ENCODE measurements around the gene MORF4L1.
"Not testable (repeated sequence)": the region's sequence is repeated elsewhere in the genome, so short reads cannot be mapped to it uniquely, and the experiment has no call there.

The MORF4L1 gene

DNA sequence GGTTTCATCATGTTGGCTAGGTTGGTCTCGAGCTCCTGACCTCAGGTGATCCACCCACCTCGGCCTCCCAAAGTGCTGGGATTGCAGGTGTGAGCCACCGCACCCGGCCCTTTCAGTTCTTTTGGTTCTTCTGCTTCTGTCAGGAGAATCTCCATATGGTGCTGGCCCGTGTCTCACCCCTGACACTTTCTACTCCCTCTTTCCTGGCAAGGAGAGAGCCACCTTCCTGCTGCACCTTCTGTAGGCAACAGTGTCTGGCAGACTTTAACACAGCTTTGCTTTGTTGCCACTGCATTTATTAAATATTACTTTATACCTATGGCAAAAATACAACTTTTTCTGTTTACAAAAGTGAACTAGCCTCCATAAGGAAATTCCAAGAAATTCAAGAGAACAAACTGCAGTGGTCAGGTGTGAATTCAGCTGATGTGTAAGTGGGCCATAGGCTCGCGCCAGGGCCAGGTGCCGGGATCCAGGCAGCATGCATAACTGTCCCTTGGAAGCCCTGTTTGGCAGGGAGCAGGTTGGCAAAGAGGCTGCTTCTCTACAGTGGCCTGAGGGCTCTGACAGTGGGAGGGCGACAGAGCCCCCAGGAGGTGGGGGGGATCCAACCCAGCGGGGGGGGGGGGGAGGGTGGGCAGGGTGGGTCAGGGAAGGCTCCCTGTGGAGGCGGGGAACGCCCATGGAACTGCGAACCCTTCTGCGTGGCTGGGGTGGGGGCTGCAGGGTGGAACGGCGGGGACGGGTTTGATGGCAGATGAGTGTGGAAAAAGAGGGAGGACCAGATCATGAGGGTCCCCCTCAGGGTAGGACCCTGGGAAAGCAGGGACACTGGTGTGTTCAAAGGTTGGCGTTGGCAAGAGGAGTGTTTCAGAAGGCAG lies 51.0 kb downstream of the MORF4L1 start:
- H3K4me3 ChIP-seq (ENCODE audit: low read depth, low read length), result no peak overlapping the region

DNA sequence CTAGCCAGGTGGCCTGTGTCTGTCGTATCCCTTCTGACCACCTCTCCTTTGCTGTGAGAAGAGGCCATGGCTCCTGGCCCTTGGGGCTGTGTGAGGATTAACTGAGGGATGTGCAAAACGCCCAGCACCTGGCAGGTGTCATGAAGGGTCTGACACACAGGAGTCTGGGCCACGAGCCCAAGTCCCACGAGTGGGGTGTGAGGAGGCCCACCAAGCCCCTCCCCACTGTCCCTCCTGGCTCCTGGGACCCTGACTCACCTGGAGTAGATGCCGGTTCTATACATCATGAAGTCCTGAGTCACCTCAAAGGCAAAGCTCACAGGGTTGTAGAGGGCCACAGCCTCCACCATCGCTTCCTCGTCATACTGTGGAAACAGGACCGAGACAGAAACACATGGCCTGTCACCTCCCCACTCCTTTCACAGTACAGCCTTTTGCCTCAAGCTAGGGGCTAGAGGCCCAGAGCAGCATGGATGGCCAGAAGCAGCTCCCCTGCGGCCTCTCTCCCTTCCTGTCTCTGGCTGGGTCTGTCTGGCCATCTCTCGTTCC lies 52.5 kb downstream of the MORF4L1 start:
- H3K4me3 ChIP-seq (ENCODE audit: low read depth, low read length), result no peak overlapping the region

DNA sequence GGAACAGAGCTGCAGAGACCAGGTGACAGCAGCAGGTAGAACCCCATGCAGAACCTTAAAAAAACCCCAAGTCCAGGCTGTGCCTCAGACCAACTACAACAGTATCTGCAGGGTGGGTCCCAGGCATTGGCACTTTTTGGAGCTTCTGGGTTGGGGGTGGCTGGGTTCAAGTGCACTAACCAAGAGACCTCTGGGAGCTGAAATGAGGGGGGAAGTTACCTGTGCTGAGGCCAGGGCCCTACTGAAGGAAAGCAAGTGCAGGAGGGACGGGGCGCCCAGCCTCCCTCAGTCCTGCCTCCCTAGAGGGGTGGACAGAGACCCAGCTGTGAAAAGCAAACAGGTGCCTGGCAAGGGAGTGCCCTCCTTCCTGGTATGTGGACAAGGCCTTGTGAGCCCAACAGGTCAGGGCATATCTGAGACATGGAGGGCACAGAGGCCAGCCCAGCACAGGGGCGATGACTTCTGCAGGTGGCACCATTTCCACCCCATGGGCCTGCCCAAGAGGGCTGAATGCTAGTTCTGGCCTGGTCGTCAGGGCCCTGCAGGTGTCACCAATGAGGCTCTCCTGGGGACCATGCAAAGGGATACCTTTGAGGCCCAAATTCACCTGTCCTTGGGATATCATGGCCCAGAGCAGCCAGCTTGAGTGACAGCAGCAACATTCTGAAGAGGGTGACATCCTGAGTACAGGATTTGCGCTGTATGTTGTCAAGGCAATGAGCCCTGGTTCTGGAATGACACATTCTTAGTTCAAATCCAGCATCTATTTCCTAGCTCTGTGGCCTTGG lies 53.5 kb downstream of the MORF4L1 start:
- no peak overlapping the region for H3K4me3 ChIP-seq (ENCODE audit: low read depth, low read length)

DNA sequence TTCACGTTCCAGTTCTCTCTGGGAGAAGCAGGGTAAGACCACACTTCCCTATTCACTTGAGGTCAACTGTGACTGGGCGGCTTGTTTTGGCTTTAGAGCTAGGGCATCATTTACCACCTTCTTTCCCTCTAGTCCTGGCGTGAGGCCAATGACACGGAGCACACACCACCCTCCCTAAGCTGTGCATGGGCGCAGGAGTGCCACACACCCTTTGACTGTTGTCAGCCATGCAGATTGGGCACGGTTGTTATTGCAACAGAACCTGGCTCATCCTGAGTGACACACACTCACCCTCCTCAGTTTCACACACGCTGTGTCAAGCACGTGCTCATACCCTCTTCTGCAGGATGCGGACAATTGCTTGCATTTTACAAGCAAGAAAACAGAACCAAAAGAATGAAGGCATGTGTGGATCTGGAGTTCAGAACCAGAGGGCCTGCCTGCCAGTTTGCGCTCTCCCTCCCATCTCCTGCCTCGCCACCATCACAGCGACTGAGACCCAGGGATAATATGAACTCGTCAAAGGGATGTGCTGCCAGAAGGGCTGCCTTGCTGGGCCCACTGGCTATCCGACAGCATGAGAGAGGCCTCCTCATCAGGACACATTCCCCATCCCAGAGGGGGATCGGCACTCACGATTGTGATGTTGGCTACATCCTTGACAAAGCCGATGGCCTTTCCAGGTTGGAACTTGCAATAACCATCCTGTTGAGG lies 54.5 kb downstream of the MORF4L1 start:
- no peak overlapping the region for H3K4me3 ChIP-seq (ENCODE audit: low read depth, low read length)

DNA sequence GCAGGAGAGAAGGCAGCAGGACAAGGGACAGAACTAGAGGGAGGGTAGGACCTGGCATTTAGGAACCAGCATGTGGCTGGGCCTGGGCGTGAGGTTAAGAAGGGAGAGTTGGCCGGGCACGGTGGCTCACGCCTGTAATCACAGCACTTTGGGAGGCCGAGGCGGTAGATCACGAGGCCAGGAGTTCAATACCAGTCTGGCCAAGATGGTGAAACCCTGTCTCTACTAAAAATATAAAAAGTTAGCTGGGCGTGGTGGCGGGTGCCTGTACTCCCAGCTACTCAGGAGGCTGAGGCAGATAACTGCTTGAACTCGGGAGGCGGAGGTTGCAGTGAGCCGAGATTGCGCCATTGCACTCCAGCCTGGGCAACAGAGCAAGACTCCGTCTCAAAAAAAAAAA lies 55.5 kb downstream of the MORF4L1 start:
- H3K4me3 ChIP-seq (ENCODE audit: low read depth, low read length), result not testable (repeated sequence)

DNA sequence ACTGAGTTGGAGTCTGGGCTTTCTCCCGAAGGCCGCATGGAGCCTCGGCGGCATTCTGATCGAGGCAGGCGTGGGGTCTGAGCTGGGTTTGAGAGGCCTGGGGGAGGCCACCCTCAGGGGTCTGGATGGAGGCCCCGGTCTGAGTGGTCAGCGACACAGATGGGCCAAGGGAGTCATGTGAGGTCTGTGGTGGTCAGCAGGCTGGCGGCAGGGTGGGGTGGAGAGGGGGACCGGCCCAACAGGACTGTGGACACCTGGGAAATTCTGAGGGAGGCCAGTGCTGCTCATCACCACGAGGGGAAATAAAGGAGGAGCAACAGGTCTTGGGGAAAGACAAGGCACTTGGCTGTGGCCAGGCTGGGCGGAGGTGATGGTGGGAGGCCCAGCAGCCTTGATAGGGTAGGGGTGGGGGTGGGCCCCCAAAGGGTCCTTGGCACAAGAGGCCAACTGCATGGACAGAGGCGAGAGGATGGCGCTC lies 56.0 kb downstream of the MORF4L1 start:
- H3K4me3 ChIP-seq (ENCODE audit: low read depth, low read length), result no peak overlapping the region

DNA sequence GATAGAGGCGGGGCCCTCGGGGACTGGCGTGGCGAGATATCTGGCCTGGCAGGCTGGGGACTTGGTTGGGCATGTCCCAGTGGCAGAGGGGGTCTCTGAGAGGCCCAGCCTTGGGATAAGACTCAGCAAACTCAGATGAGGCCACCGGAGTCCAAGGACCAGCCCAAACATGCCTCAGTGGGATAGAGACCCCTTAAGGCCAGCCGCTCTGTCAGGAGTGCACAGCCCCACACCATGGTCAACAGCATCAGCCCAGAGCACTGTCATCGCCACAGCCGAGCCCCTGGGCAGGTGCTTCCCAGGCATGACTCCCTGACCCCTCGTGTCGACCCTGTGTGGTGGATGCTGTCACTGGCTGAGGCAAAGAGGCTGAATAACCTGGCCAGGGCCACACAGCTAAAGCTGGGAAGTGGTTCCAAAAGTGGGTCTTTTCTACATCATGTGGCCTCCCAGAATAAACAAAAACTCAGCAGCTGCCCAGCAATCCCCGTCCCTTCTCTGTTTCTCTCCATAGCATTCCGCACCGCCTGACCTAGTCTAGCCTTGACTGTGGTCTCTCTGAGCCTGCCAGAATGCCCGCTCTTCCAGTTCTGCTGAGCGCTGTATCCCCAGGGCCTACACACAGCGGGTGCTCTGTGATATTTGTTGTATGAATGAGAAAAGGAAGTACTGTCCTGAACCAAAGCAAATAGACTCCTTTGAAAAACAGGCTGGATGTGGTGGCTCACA lies 57.0 kb downstream of the MORF4L1 start:
- H3K4me3 ChIP-seq (ENCODE audit: low read depth, low read length), result no peak overlapping the region

DNA sequence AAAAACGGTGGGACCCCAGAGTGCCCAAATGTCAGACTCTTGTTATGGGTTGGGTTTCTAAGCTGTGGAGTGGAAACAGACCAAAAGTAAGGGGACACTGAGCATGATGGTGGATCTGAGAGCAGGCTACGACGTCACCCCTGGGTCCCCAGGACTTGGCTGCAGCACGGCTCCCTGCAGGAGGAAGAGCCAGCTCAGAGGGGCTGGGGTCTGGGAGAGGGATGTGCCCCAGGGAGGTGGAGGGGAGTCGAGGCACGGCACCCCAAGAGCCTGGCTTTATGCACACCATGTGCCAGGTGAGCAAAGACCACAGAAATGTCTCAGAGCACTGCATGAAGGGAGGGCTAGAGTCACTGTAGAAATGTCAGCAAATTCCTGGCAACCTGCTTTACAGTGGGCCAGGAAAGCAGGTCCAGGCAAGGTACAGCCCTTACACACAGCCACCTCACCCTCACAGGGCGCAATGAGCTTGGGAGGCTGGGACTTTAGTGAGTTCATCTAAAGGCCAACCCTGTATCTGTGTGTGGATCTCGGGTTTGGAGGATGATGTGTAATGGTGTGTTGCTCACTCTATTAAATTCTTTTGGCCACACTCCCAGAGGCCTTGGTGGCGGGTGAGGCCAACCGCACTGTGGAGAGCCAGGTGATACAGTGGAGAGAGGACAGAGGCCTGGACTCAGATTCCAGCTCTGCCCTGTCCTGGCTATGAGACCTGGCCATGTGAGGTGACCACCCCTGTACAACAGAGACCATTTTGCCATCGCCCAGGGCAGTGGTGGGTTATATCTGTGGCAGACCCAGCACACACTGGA lies 58.1 kb downstream of the MORF4L1 start:
- H3K4me3 ChIP-seq (ENCODE audit: low read depth, low read length), result no peak overlapping the region

DNA sequence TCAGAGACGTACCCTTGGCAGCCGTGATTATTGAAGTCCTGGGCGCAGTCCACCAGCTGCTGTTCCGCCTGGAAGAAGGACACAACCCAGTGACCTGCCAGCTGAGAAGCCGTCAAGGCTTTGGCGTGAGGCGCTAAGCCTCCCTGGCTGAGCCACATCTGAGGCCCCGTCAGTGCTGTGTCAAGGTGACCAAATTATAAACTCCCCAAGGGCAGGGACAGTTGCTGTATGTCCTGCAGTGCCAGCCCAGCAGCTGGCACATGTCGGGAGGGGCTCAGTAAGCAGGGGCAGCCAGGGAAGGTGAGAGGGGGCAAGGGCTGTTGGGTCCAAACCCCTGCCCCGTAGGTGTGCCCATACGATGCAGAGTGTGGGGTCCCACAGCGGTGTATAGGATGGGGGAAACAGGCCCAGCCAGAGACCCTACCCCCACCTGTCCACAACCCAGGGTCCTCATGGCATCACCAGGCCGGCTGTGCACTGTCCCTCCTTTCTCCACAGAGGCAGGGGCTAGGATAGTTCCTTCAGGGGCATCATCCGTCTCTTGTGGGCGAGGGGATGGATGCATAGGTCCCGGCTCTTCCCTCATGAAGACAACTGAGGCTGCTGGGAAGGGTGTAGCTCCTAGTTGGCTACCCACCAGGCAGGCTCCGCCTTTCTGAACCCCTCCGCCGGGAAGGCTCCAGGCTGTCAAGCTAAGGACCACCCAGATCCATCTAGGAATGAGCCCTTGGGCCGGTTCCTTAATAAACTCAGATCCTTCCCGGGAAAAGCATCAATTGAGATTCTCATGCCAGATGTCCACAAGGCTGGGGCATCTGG lies 59.0 kb downstream of the MORF4L1 start:
- no peak overlapping the region for H3K4me3 ChIP-seq (ENCODE audit: low read depth, low read length)

DNA sequence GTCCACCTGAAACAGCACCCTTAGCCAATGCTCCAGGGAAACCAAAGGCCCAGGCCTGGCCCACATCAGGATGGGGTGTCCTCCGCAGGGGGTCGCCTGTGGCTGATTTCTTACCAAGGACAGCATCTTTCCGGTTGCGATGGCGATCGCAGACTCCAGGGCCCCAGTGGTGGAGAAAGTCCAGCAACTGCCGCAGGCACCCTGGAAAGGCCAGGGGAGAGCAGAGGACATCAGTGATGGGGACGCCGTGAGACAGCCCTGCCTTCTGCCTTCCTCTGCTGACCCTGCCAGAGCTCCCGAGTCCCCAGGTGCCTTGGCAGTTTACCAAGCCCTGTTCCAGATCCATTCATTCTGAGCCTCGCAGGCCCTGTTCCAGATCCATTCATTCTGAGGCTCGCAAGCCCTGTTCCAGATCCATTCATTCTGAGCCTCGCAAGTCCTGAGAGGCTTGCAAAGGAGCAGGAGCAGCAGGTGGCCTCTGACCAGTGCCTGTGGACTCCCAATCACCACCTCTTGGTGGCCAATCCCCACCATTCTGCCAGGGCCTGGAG lies 59.6 kb downstream of the MORF4L1 start:
- H3K4me3 ChIP-seq (ENCODE audit: low read depth, low read length), result no peak overlapping the region

DNA sequence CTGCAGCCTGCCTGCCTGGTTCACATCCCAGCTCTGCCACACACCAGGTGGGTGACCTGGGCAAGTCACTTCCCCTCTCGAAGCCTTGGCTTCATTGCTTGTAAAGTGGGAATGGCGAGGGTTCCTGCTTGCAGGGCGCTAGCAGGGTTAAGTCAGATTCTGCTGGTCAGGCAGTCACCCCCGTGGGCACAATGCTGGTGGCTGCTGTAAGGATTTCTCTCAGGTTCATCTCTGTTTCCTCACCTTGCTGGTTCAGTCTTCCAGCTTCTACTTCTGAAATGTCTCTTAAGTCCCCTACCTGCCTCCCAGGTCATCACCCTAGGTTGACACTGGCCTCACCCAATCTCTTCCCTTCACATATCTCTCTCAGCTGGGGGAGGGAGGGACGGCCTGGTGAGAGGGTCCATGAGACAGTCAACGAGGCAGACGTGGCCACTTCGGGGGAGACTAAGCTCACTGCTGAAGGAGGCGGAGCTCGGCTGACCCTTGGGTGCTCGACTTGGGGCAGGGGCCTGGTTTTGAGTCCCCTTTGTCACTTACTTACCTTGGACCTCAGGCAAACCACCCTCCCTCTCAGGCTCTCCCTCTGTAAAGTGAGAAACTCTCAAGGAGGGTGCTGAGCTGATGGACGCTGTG lies 60.6 kb downstream of the MORF4L1 start:
- no peak overlapping the region for H3K4me3 ChIP-seq (ENCODE audit: low read depth, low read length)

DNA sequence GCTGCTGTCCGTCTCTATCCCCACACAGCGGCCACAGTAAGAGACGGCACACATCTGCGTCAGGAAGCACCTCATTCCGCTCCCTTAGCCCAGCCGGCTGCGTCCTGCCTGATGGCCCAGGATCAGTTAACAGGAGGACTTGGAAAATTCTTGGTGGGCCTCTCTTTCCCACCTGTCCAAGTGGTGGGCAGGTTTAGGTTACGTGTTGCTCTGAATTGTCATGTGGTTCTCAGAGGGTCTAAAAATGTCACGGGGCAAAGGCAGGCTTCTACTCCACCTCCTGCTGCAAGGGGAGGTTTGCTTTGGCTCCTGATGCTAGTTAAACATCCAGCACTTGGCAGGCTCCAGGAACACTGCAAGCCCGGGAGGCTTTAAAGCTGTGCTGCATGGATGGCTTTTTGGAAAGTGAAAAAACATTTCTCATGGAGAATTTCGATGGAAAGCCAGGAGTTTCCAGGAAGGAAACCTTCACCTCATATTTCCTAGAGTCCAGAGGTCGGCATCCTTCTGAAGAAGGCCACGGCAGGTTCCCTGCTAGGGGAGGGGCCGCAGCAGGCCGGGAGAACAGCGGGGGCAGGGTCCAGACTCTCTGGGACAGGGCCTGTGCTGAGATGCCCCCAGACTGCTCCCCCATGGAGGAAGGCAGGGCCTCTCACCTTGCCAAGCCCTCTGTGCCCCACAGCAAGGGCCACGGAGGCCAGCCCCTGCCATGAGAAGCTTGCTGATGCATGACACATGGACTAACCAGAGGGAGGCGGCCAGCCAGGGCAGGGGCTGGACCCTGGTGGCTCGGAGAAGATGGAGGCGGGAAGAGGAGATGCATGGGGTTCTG lies 61.3 kb downstream of the MORF4L1 start:
- no peak overlapping the region for H3K4me3 ChIP-seq (ENCODE audit: low read depth, low read length)

DNA sequence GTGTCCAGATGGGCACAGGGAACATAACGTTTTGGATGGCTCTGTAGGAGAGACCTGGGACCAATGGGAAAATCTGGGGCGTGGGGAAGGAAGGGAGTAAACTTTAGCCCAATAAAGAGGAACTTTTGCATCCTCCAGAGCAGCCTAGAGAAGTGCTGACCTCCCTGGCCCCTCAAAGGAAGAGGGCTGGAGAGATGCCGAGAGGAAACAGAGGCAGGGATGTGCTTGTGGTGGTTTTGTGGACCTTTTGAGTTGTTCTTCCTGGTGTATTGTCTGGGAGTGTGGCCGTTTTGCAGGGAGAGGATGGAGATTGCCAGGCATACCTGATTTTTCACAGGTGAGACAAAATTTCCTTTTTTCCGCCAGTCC lies 61.9 kb downstream of the MORF4L1 start:
- H3K4me3 ChIP-seq (ENCODE audit: low read depth, low read length), result no peak overlapping the region

DNA sequence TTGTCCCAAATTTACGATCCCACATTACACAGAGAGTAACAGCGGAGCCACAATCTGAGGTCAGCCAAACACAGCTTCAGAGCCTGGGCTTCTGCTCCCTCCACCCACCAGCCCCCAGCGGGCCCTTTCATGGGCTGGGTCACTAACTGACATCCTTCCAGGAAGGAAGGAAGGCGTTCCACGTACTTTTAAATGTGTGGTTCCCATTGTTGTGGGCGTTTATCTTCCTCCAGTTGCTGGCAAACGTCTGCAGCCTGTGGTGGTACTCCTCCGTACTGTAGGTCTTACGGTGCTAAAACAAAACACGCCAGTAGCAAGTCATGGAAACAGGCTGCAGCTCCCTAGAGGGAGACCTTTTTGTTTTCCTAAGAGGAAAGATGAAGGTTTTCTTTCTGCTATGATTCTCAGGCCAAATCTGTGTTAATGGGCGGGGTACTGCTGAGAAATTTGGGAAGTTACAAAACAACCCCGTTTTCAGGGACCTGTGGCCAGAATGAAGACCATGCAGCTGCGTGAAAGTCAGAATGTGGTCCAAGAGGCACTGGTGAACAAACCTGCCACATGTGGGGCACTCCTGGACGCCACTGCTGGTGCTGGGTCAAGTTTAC lies 64.5 kb downstream of the MORF4L1 start:
- no peak overlapping the region for H3K4me3 ChIP-seq (ENCODE audit: low read depth, low read length)

DNA sequence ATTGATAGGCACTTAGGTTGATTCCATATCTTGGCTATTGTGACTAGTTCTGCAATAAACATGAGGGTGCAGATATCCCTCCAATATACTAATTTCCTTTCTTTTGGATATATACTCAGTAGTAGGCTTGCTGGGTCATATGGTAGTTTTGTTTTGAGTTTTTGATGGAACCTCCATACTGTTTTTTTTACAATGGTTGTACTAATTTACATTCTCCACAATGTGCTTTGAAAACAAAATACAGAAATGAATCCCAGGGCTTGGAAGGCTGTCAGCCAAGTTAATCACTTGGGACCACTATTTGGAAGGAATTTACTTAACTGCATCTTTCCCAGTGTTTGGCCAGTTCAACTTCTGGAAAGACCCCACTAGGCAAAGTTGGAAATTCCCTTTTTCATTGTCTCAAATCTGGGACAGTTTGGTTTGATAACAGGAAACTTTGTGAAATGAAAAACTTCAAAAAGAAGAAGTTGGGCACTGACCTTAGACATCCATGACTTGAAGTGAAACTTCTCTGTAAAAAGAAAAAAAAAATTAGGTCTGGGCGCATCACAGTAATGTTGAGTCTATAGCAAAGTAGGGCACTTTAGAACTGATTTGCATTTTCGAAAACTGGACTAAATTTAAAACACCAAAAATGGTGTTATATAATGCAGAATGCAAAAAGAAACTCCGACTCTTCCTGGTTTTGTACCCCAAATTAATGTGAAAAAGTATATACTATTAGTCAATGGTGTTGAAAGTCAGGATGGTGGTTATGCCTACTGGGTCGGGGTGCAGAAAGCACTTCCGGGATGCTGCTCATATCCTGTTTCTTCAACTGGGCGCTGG lies 66.2 kb downstream of the MORF4L1 start:
- H3K4me3 ChIP-seq (ENCODE audit: low read depth, low read length), result no peak overlapping the region

DNA sequence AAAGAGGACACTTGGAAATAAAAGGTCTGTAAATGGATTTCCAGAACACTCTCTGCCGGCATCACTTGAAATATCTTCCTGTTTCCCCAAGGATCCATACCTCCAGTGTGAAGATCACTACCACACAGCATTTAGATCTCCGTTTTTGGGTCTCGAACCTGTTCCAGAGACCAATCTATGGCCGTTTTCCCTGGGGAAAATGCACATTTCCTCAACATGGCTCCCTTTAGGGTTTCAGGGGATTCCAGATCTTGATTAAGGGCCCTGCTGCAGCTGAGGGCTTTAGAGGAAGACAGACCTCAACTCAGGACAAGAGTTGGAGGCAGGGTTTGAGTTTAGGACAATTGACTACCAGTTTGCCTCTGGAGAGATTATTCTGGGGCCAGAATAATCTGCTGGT lies 70.1 kb downstream of the MORF4L1 start:
- no peak overlapping the region for H3K4me3 ChIP-seq (ENCODE audit: low read depth, low read length)

Measured in iPS-11a (cell line).